ENCODE results near the gene DNAJC13.

DNAJC13 gene

GRCh38 chr3:132399054-132399929, 18.0 kb upstream of the DNAJC13 start:
- peak; percentile 53 for DNase-seq (ENCODE audit: low spot score)
- Histone ChIP-seq H3K23ac (ENCODE audit: low read depth, low read length, poor library complexity) (no peak overlapping the region), H2BK120ac (ENCODE audit: low read depth, low read length) (no peak overlapping the region), H3K4ac (ENCODE audit: low read length) (no peak overlapping the region), H3K9me3 (replicated peaks in 1 of 2; ENCODE audit: control insufficient read depth in 2 of 2, insufficient read depth in 1 of 2, low read depth in 1 of 2, low read length in 2 of 2) (no peaks in the 10 kb centered on the region), H3K4me1 (ENCODE audit: control insufficient read depth in 2 of 2, insufficient read depth in 1 of 2, low read depth in 1 of 2, low read length in 2 of 2) (no peaks in the 10 kb centered on the region), H4K8ac (ENCODE audit: low read depth, low read length) (no peak overlapping the region), H3K14ac (ENCODE audit: low read length) (no peak overlapping the region), H3K27me3 (ENCODE audit: control insufficient read depth in 3 of 3, insufficient read depth in 3 of 3, low read depth in 1 of 3, low read length in 3 of 3) (no peaks in the 10 kb centered on the region), H2BK5ac (ENCODE audit: low read length) (no peak overlapping the region), H3K18ac (ENCODE audit: low read length) (no peak overlapping the region), H3K4me2 (ENCODE audit: insufficient read depth, low read length, poor library complexity, severe bottlenecking) (no peak overlapping the region), H3K79me1 (ENCODE audit: low read depth, low read length) (no peaks in the 10 kb centered on the region), H3K27ac (replicated peaks; ENCODE audit: low read length) (no peak overlapping the region), H3K36me3 (replicated peaks in 1 of 2; ENCODE audit: control insufficient read depth in 2 of 2, insufficient read depth in 2 of 2, low read length in 2 of 2) (no peaks in the 10 kb centered on the region), H3K9ac (ENCODE audit: low read depth, low read length, poor library complexity) (no peak overlapping the region), H4K91ac (ENCODE audit: low read depth, low read length, poor library complexity) (no peak overlapping the region), H2AFZ (ENCODE audit: low read length) (no peak overlapping the region), H2AK5ac (ENCODE audit: low read depth, low read length) (no peak overlapping the region), H3K4me3 (ENCODE audit: low read length in 2 of 2) (no peak overlapping the region), H2BK15ac (ENCODE audit: low read length) (no peak overlapping the region), H2BK12ac (ENCODE audit: low read length) (no peak overlapping the region)
- WGBS, 2 donors (ENCODE audit: extremely low coverage in 2 of 2, insufficient read length in 2 of 2, insufficient replicate concordance in 1 of 2): no CpG with 5 or more reads among the region's 5 CpGs

- H3K4me3 ChIP-seq (ENCODE audit: low read length in 2 of 2): peak overlapping the region in 1 of 2 donors; percentile 60
- no peak overlapping the region for H3K23ac ChIP-seq (ENCODE audit: low read depth, low read length, poor library complexity)
- H3K27me3 ChIP-seq (ENCODE audit: control insufficient read depth in 3 of 3, insufficient read depth in 3 of 3, low read depth in 1 of 3, low read length in 3 of 3): no peaks in the 10 kb centered on the region
- no peak overlapping the region for H2AFZ ChIP-seq (ENCODE audit: low read length)
- H2AK5ac ChIP-seq (ENCODE audit: low read depth, low read length): no peak overlapping the region
- H4K8ac ChIP-seq (ENCODE audit: low read depth, low read length): no peak overlapping the region
- no peak overlapping the region for H4K91ac ChIP-seq (ENCODE audit: low read depth, low read length, poor library complexity)
- no peak overlapping the region for H2BK120ac ChIP-seq (ENCODE audit: low read depth, low read length)
- WGBS, 2 donors (ENCODE audit: extremely low coverage in 2 of 2, insufficient read length in 2 of 2, insufficient replicate concordance in 1 of 2): no CpG with 5 or more reads among the region's 13 CpGs
- H2BK5ac ChIP-seq (ENCODE audit: low read length): no peak overlapping the region
- no peak overlapping the region for H3K4ac ChIP-seq (ENCODE audit: low read length)
- H3K36me3 ChIP-seq (replicated peaks in 1 of 2; ENCODE audit: control insufficient read depth in 2 of 2, insufficient read depth in 2 of 2, low read length in 2 of 2): no peaks in the 10 kb centered on the region
- no peaks in the 10 kb centered on the region for H3K9me3 ChIP-seq (replicated peaks in 1 of 2; ENCODE audit: control insufficient read depth in 2 of 2, insufficient read depth in 1 of 2, low read depth in 1 of 2, low read length in 2 of 2)
- no peak overlapping the region for H2BK12ac ChIP-seq (ENCODE audit: low read length)
- H2BK15ac ChIP-seq (ENCODE audit: low read length): no peak overlapping the region
- H3K79me1 ChIP-seq (ENCODE audit: low read depth, low read length): no peaks in the 10 kb centered on the region
- no peak overlapping the region for H3K9ac ChIP-seq (ENCODE audit: low read depth, low read length, poor library complexity)
- H3K27ac ChIP-seq (replicated peaks; ENCODE audit: low read length): no peak overlapping the region
- H3K4me2 ChIP-seq (ENCODE audit: insufficient read depth, low read length, poor library complexity, severe bottlenecking): no peak overlapping the region
- H3K4me1 ChIP-seq (ENCODE audit: control insufficient read depth in 2 of 2, insufficient read depth in 1 of 2, low read depth in 1 of 2, low read length in 2 of 2): no peaks in the 10 kb centered on the region
- H3K18ac ChIP-seq (ENCODE audit: low read length): no peak overlapping the region
- DNase-seq (ENCODE audit: low spot score): no peak
- H3K14ac ChIP-seq (ENCODE audit: low read length): no peak overlapping the region
Measured at GRCh38 chr3:132401255-132401654, 16.0 kb upstream of the DNAJC13 start.

- Histone ChIP-seq H2AK5ac (ENCODE audit: low read depth, low read length) (no peak overlapping the region), H4K91ac (ENCODE audit: low read depth, low read length, poor library complexity) (no peak overlapping the region), H3K14ac (ENCODE audit: low read length) (no peak overlapping the region), H2BK5ac (ENCODE audit: low read length) (no peak overlapping the region), H3K9me3 (replicated peaks in 1 of 2; ENCODE audit: control insufficient read depth in 2 of 2, insufficient read depth in 1 of 2, low read depth in 1 of 2, low read length in 2 of 2) (no peaks in the 10 kb centered on the region), H3K79me1 (ENCODE audit: low read depth, low read length) (no peaks in the 10 kb centered on the region), H3K9ac (ENCODE audit: low read depth, low read length, poor library complexity) (no peak overlapping the region), H2BK120ac (ENCODE audit: low read depth, low read length) (no peak overlapping the region), H3K23ac (ENCODE audit: low read depth, low read length, poor library complexity) (no peak overlapping the region), H3K4me3 (ENCODE audit: low read length in 2 of 2) (no peak overlapping the region), H3K18ac (ENCODE audit: low read length) (no peak overlapping the region), H3K4ac (ENCODE audit: low read length) (no peak overlapping the region), H3K27me3 (ENCODE audit: control insufficient read depth in 3 of 3, insufficient read depth in 3 of 3, low read depth in 1 of 3, low read length in 3 of 3) (no peaks in the 10 kb centered on the region), H3K36me3 (replicated peaks in 1 of 2; ENCODE audit: control insufficient read depth in 2 of 2, insufficient read depth in 2 of 2, low read length in 2 of 2) (no peaks in the 10 kb centered on the region), H3K4me1 (ENCODE audit: control insufficient read depth in 2 of 2, insufficient read depth in 1 of 2, low read depth in 1 of 2, low read length in 2 of 2) (no peaks in the 10 kb centered on the region), H2BK12ac (ENCODE audit: low read length) (no peak overlapping the region), H2AFZ (ENCODE audit: low read length) (no peak overlapping the region), H3K27ac (replicated peaks; ENCODE audit: low read length) (no peak overlapping the region), H3K4me2 (ENCODE audit: insufficient read depth, low read length, poor library complexity, severe bottlenecking) (no peak overlapping the region), H2BK15ac (ENCODE audit: low read length) (no peak overlapping the region), H4K8ac (ENCODE audit: low read depth, low read length) (no peak overlapping the region)
- no peak for DNase-seq (ENCODE audit: low spot score)
- WGBS, 2 donors (ENCODE audit: extremely low coverage in 2 of 2, insufficient read length in 2 of 2, insufficient replicate concordance in 1 of 2): no CpG with 5 or more reads among the region's 3 CpGs
Measured at GRCh38 chr3:132404276-132404675, 13.0 kb upstream of the DNAJC13 start.

GRCh38 chr3:132405188-132405587, 12.1 kb upstream of the DNAJC13 start:
- Histone ChIP-seq H3K4me1 (ENCODE audit: control insufficient read depth in 2 of 2, insufficient read depth in 1 of 2, low read depth in 1 of 2, low read length in 2 of 2) (no peaks in the 10 kb centered on the region), H3K4me2 (ENCODE audit: insufficient read depth, low read length, poor library complexity, severe bottlenecking) (no peak overlapping the region), H2AK5ac (ENCODE audit: low read depth, low read length) (no peak overlapping the region), H2BK5ac (ENCODE audit: low read length) (no peak overlapping the region), H2BK12ac (ENCODE audit: low read length) (no peak overlapping the region), H3K18ac (ENCODE audit: low read length) (no peak overlapping the region), H2BK15ac (ENCODE audit: low read length) (no peak overlapping the region), H3K36me3 (replicated peaks in 1 of 2; ENCODE audit: control insufficient read depth in 2 of 2, insufficient read depth in 2 of 2, low read length in 2 of 2) (no peaks in the 10 kb centered on the region), H2BK120ac (ENCODE audit: low read depth, low read length) (no peak overlapping the region), H3K27ac (replicated peaks; ENCODE audit: low read length) (no peak overlapping the region), H3K4me3 (ENCODE audit: low read length in 2 of 2) (no peak overlapping the region), H3K27me3 (ENCODE audit: control insufficient read depth in 3 of 3, insufficient read depth in 3 of 3, low read depth in 1 of 3, low read length in 3 of 3) (no peaks in the 10 kb centered on the region), H3K9ac (ENCODE audit: low read depth, low read length, poor library complexity) (no peak overlapping the region), H3K79me1 (ENCODE audit: low read depth, low read length) (no peaks in the 10 kb centered on the region), H4K8ac (ENCODE audit: low read depth, low read length) (no peak overlapping the region), H4K91ac (ENCODE audit: low read depth, low read length, poor library complexity) (no peak overlapping the region), H3K4ac (ENCODE audit: low read length) (no peak overlapping the region), H3K9me3 (replicated peaks in 1 of 2; ENCODE audit: control insufficient read depth in 2 of 2, insufficient read depth in 1 of 2, low read depth in 1 of 2, low read length in 2 of 2) (no peaks in the 10 kb centered on the region), H2AFZ (ENCODE audit: low read length) (no peak overlapping the region), H3K14ac (ENCODE audit: low read length) (no peak overlapping the region), H3K23ac (ENCODE audit: low read depth, low read length, poor library complexity) (no peak overlapping the region)
- DNase-seq (ENCODE audit: low spot score): no peak
- WGBS, 2 donors (ENCODE audit: extremely low coverage in 2 of 2, insufficient read length in 2 of 2, insufficient replicate concordance in 1 of 2): no CpG with 5 or more reads among the region's 1 CpG

Data from neuronal stem cell (in vitro differentiated cells).